Measurements from ENCODE around the gene ANLN. TPM values are rescaled to one million over a fixed set of nuclear protein-coding genes. Genes with fewer than 3 reads are reported as not detected.

The ANLN gene
- total and polyA plus RNA-seq, 2 donors from 2014 or later, result 0.17 to 1.2 TPM

DNA sequence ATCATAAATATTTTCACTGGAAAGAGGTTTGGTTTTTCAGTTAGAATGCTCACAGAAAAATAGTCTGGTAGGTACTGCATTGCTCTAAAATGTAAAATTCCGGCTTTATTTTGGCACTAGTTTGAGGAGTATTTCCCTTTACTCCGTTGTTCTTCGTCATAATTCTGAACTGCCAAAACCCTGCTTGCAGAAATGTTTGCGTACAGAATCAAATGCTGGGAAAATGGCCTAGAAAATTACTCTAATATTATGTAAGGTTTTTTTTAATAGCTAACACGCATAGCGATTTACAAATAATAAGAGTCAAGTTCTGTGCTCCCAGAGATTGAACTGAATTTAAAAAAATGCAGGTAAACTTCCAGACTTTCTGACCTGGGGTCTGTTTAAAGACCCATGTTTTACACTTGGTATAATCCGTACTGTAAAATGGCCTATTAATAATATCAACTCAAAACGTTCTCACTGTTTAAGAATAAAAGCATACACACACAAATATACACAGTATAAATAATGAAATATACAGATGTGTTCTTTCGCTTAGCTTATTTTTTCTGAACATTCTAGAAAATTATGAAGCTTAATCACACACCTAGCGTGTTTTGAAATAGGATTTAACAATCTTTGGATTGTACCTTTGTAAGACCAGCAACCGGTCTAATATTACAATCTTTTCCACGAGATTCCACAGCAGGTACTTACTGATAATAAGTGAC, 23.5 kb upstream of the ANLN start:
- TF ChIP-seq, protein P1, sequence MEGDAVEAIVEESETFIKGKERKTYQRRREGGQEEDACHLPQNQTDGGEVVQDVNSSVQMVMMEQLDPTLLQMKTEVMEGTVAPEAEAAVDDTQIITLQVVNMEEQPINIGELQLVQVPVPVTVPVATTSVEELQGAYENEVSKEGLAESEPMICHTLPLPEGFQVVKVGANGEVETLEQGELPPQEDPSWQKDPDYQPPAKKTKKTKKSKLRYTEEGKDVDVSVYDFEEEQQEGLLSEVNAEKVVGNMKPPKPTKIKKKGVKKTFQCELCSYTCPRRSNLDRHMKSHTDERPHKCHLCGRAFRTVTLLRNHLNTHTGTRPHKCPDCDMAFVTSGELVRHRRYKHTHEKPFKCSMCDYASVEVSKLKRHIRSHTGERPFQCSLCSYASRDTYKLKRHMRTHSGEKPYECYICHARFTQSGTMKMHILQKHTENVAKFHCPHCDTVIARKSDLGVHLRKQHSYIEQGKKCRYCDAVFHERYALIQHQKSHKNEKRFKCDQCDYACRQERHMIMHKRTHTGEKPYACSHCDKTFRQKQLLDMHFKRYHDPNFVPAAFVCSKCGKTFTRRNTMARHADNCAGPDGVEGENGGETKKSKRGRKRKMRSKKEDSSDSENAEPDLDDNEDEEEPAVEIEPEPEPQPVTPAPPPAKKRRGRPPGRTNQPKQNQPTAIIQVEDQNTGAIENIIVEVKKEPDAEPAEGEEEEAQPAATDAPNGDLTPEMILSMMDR (IDR thresholded peaks at IDR 0.05; ENCODE audit: borderline replicate concordance, extremely low read depth, insufficient read depth), result no peak
- H3K4me3 ChIP-seq (ENCODE audit: low read length in 3 of 3), result peak overlapping the region; percentile 45 to 99 (median 73)
- H3K36me3 ChIP-seq (ENCODE audit: control insufficient read depth in 2 of 3, insufficient read depth in 3 of 3, low read length in 3 of 3), result no peaks in the 10 kb centered on the region
- DNase-seq, result no peak
- no peak for FAIRE-seq
- H3K27ac ChIP-seq (ENCODE audit: low read depth in 2 of 2, low read length in 2 of 2), result no peak overlapping the region
- H3K9ac ChIP-seq (ENCODE audit: low read length in 3 of 3), result peak overlapping the region; percentile 16 to 38 (median 25)
- H3K4me1 ChIP-seq (ENCODE audit: control insufficient read depth in 2 of 3, insufficient read depth in 2 of 3, low read depth in 1 of 3, low read length in 3 of 3), result peaks cover 0 to 2% (median 0%) of the 10 kb centered on the region in 3 donors
- H3K27me3 ChIP-seq (ENCODE audit: control insufficient read depth, insufficient read depth, low read length), result no peaks in the 10 kb centered on the region
- no peaks in the 10 kb centered on the region for H3K9me3 ChIP-seq (ENCODE audit: control insufficient read depth in 2 of 3, insufficient read depth in 1 of 3, low read length in 3 of 3)
- intact Hi-C loops (cut with DNase I), result no loop called here

DNA sequence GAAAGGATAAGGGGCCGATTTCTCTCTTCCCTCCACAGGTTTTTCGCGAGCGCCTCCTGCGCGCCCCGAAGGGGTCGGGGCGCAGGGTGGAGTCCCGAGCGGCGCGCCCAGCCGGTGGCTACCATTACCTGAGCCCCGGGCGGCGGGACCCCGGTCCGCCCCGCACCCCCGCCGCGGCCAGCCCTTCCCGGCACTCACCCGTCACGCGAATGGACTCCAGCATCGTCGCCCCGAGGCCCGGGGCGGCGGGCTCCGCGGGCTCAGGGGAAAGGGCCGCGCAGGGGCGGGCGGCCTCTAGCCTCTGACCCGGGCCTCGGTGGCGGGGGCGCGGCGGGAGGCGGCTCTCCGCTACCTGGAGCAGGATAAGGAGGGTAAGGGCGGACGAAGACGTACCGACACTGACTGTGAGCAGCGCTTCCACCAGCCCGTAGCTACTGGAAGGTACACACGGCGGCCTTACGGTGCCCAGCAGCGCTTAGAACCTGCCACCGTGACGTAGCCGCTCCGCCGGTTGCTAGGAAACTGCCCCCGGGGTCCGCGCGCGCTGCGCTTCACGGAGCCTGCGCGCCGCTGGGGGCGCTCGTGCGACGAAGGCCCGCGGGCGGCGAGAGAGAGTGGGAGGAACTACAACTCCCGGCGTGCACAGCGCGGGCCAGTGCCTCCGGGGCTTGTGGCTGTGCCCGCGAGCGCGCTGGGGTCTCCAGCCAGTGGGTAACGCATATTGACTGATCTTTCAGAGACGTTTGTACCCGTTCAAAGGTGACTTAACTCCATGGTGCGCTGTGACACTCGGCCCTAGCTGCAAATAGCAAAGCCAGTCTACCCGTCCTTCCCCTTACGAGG, 22.7 kb upstream of the ANLN start:
- FAIRE-seq (no peak), DNase-seq (peak; percentile 94 to 96 (median 95))
- H3K4me3 ChIP-seq (ENCODE audit: low read length in 3 of 3), result peak overlapping the region; percentile 73 to 99 (median 87)
- peak overlapping the region; percentile 11 to 73 for H3K27ac ChIP-seq (ENCODE audit: low read depth in 2 of 2, low read length in 2 of 2)
- TF ChIP-seq, protein P1 (IDR thresholded peaks at IDR 0.05; ENCODE audit: borderline replicate concordance, extremely low read depth, insufficient read depth), result peak; percentile 74
- peaks cover 0 to 2% (median 0%) of the 10 kb centered on the region in 3 donors for H3K4me1 ChIP-seq (ENCODE audit: control insufficient read depth in 2 of 3, insufficient read depth in 2 of 3, low read depth in 1 of 3, low read length in 3 of 3)
- peak overlapping the region; percentile 38 to 83 (median 70) for H3K9ac ChIP-seq (ENCODE audit: low read length in 3 of 3)
- H3K27me3 ChIP-seq (ENCODE audit: control insufficient read depth, insufficient read depth, low read length), result no peaks in the 10 kb centered on the region
- intact Hi-C loops (cut with DNase I), result no loop called here
- H3K36me3 ChIP-seq (ENCODE audit: control insufficient read depth in 2 of 3, insufficient read depth in 3 of 3, low read length in 3 of 3), result no peaks in the 10 kb centered on the region
- no peaks in the 10 kb centered on the region for H3K9me3 ChIP-seq (ENCODE audit: control insufficient read depth in 2 of 3, insufficient read depth in 1 of 3, low read length in 3 of 3)

GRCh38 chr7:36367561-36368077, 22.0 kb upstream of the ANLN start:
- peak overlapping the region; percentile 73 to 99 (median 75) for H3K4me3 ChIP-seq (ENCODE audit: low read length in 3 of 3)
- peak overlapping the region; percentile 38 to 83 (median 46) for H3K9ac ChIP-seq (ENCODE audit: low read length in 3 of 3)
- DNase-seq (peak in 1 of 5 donors; percentile 50), FAIRE-seq (no peak)
- peaks cover 0 to 2% (median 0%) of the 10 kb centered on the region in 3 donors for H3K4me1 ChIP-seq (ENCODE audit: control insufficient read depth in 2 of 3, insufficient read depth in 2 of 3, low read depth in 1 of 3, low read length in 3 of 3)
- no peaks in the 10 kb centered on the region for H3K27me3 ChIP-seq (ENCODE audit: control insufficient read depth, insufficient read depth, low read length)
- intact Hi-C loops (cut with DNase I), result no loop called here
- TF ChIP-seq, protein P1 (IDR thresholded peaks at IDR 0.05; ENCODE audit: borderline replicate concordance, extremely low read depth, insufficient read depth), result no peak
- H3K27ac ChIP-seq (ENCODE audit: low read depth in 2 of 2, low read length in 2 of 2), result no peak overlapping the region
- no peaks in the 10 kb centered on the region for H3K36me3 ChIP-seq (ENCODE audit: control insufficient read depth in 2 of 3, insufficient read depth in 3 of 3, low read length in 3 of 3)
- H3K9me3 ChIP-seq (ENCODE audit: control insufficient read depth in 2 of 3, insufficient read depth in 1 of 3, low read length in 3 of 3), result no peaks in the 10 kb centered on the region

Measured in kidney (tissue), 14 donors.